ENCODE results near the gene BRF1.
"Not testable (repeated sequence)": the region's sequence is repeated elsewhere in the genome, so short reads cannot be mapped to it uniquely, and the experiment has no call there.

DNA sequence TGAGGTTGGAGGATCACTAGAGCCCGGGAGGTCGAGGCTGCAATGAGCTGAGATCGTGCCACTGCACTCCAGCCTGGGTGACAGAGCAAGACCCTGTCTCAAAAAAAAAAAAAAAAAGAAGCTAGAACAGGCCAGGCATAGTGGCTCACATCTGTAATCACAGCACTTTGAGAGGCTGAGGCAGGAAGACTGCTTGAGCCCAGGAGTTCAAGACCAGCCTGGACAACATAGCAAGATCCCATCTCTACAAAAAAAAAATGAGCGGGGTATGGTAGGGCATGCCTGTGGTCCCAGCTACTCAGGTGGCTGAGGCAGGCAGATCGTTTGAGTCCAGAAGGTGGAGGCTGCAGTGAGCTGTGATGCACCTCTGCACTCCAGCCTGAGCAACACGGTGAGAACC is 11.9 kb downstream of the BRF1 start:
- TF ChIP-seq EP300 (IDR thresholded peaks at IDR 0.05; ENCODE audit: borderline replicate concordance in 1 of 2, low read depth in 2 of 2, low read length in 2 of 2); YY1 (IDR thresholded peaks at IDR 0.05; ENCODE audit: low read depth, low read length); BACH1 (IDR thresholded peaks at IDR 0.05; ENCODE audit: low read length): not testable (repeated sequence)
- TF ChIP-seq, protein P1, sequence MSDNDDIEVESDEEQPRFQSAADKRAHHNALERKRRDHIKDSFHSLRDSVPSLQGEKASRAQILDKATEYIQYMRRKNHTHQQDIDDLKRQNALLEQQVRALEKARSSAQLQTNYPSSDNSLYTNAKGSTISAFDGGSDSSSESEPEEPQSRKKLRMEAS (IDR thresholded peaks at IDR 0.05), result not testable (repeated sequence)
- TF ChIP-seq, protein P2, sequence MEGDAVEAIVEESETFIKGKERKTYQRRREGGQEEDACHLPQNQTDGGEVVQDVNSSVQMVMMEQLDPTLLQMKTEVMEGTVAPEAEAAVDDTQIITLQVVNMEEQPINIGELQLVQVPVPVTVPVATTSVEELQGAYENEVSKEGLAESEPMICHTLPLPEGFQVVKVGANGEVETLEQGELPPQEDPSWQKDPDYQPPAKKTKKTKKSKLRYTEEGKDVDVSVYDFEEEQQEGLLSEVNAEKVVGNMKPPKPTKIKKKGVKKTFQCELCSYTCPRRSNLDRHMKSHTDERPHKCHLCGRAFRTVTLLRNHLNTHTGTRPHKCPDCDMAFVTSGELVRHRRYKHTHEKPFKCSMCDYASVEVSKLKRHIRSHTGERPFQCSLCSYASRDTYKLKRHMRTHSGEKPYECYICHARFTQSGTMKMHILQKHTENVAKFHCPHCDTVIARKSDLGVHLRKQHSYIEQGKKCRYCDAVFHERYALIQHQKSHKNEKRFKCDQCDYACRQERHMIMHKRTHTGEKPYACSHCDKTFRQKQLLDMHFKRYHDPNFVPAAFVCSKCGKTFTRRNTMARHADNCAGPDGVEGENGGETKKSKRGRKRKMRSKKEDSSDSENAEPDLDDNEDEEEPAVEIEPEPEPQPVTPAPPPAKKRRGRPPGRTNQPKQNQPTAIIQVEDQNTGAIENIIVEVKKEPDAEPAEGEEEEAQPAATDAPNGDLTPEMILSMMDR (IDR thresholded peaks at IDR 0.05; ENCODE audit: control extremely low read depth in 1 of 3, insufficient read depth in 1 of 3, low read depth in 1 of 3, low read length in 3 of 3), result not testable (repeated sequence)
